Heart left ventricle (tissue), 16 donors: Measurements from ENCODE around the gene KCTD19. TPM values are rescaled to one million over a fixed set of nuclear protein-coding genes. Genes with fewer than 3 reads are reported as not detected.

Experiments
- ATAC-seq, 4 donors: fragments of 200-7000 bp; cut with Tn5 transposase; one replicate each; pipeline ENCODE4 v1.9.1; 2020 to 2022; ENCODE audit warnings: moderate library complexity in 4 of 4, mild to moderate bottlenecking in 3 of 4, moderate number of reproducible peaks in 1 of 4
- DNase-seq, 5 donors: peaks; one replicate each; pipeline ENCODE4 v3.0.0-alpha.2; 2020
- H3K27ac ChIP-seq, 12 donors: fragments of 200-600 bp; sonication (generic) in 4 of 12; one replicate each; pipeline versions ENCODE4 v1.5.0 to v1.8.0; 2016 to 2022; ENCODE audit warnings: mild to moderate bottlenecking in 2 of 12
- H3K27me3 ChIP-seq, 9 donors: fragments of 200-600 bp; sonication (generic) in 2 of 9; one replicate each; pipeline versions ENCODE4 v1.5.1 to v1.8.0; 2016 to 2022; ENCODE audit warnings: mild to moderate bottlenecking in 3 of 9
- H3K36me3 ChIP-seq, 9 donors: fragments of 200-600 bp; sonication (generic) in 2 of 9; one replicate each; pipeline versions ENCODE4 v1.5.0 to v1.8.0; 2018 to 2022; ENCODE audit warnings: mild to moderate bottlenecking in 2 of 9
- H3K4me1 ChIP-seq, 12 donors: fragments of 200-600 bp; sonication (generic) in 4 of 12; one replicate each; pipeline versions ENCODE4 v1.5.0 to v1.8.0; 2016 to 2022; ENCODE audit warnings: mild to moderate bottlenecking in 3 of 12
- H3K4me3 ChIP-seq, 12 donors: fragments of 200-600 bp; sonication (generic) in 4 of 12; one replicate each; pipeline versions ENCODE4 v1.5.0 to v1.8.0; 2017 to 2022; ENCODE audit warnings: mild to moderate bottlenecking in 9 of 12, moderate library complexity in 4 of 12
- H3K9me3 ChIP-seq, 12 donors: fragments of 200-600 bp; sonication (generic) in 4 of 12; one replicate each; pipeline versions ENCODE4 v1.5.0 to v1.8.0; 2016 to 2022; ENCODE audit warnings: mild to moderate bottlenecking in 1 of 12
- CTCF ChIP-seq, 12 donors: fragments of 200-600 bp; sonication (generic) in 4 of 12; IDR thresholded peaks; one replicate each; pipeline versions ENCODE4 v1.5.0 to v1.8.0; 2018 to 2022; ENCODE audit warnings: antibody characterized with exemption in 12 of 12, mild to moderate bottlenecking in 5 of 12
- POLR2A ChIP-seq, 2 donors: fragments of 450-650 bp; IDR thresholded peaks; one replicate each; pipeline ENCODE4 v1.6.1; 2017; ENCODE audit warnings: antibody characterized with exemption in 2 of 2, mild to moderate bottlenecking in 2 of 2, moderate library complexity in 2 of 2
- WGBS, 4 donors: extraction: QIAGEN DNeasy Blood & Tissue Kit in 2 of 4; methylation state at CpG; one replicate each; pipeline versions ENCODE4 v1.1.5 to v1.1.7; 2013 to 2018; 5-methylcytosine and 5-hydroxymethylcytosine counted together
- intact Hi-C, 10 donors: fragments of 100-400 bp; cut with DNase I; formaldehyde crosslinking; loops; one replicate each; pipeline versions ENCODE4 v1.11.1 to v1.14.2; 2022
- polyA plus RNA-seq, 2 donors: library from polyadenylated mRNA; stranded (reverse); fragments of 200-250 nt; gene quantifications; one replicate each; pipeline ENCODE4 v1.2.3, GENCODE V29; 2013
- total RNA-seq, 9 donors: library from RNA; depleted of rRNA in 2 of 9; stranded (reverse); fragments of >200 nt in 2 of 9; fragmentation: NEBNext Ultra II Directional in 3 of 9; extraction: Animal tissue kit (Norgen Biotek cat#: 25700) in 3 of 9; gene quantifications; one replicate each; pipeline versions ENCODE4 v1.1.0 to v1.2.4, GENCODE V29; 2016 to 2023
- donor health status: ischemic (EF 13 %, LVEDD 7.1; RV severe dilation, severe dysfunction).
- donor health status: healthy with polysubstance abuse.
- donor health status: DM: no; HTN: yes; CAD: no.
- donor health status: DM: no; HTN: no; CAD: no.
- donor health status: ischemic (EF 25% LVEDD 6.9; RV normal size, moderate dysfunction).
- donor health status: ischemic (EF 25% LVEDD 5.7; RV mildly dilated, moderate dysfunction).
- donor health status: healthy.
- donor health status: DM: yes; HTN: yes; CAD: no.
- donor health status: ischemic (EF 35%, LVEDD 5.7; RV mildly dilated, moderate dysfunction).
- donor health status: nonischemic (EF 11% LVEDD 7.7; RV severe dilation, severe dysfunction).
- donor health status: DM: yes; HTN: yes; CAD: no.
- donor health status: PGD.
- donor health status: ischemic (EF 29% LVEDD 5.4; RV normal size, mild dysfunction).
- donor health status: nonischemic (EF 23%, LVEDD 6.1; RV moderate dilation, normal function).

Gene KCTD19
- total and polyA plus RNA-seq, 11 donors = 0.19 to 0.29 TPM; not detected in 9

GRCh38 chr16:67298277-67298676 is 28.3 kb downstream of the KCTD19 start:
- 89 to 96% (median 94%) methylated on average over 9 of the region's 9 CpGs for whole genome bisulfite sequencing, 4 donors
- Histone ChIP-seq H3K27me3 (peaks cover 0 to 6% (median 0%) of the 10 kb centered on the region in 9 donors), H3K27ac (no peak overlapping the region), H3K9me3 (no peaks in the 10 kb centered on the region), H3K36me3 (no peaks in the 10 kb centered on the region), H3K4me1 (peaks cover 0 to 9% (median 2%) of the 10 kb centered on the region in 12 donors), H3K4me3 (no peak overlapping the region)
- TF ChIP-seq CTCF (IDR thresholded peaks at IDR 0.05) = no peak
- DNase-seq (no peak), ATAC-seq (no peak)
- intact Hi-C loops = no loop called here

- Histone ChIP-seq H3K36me3 (no peaks in the 10 kb centered on the region), H3K9me3 (no peaks in the 10 kb centered on the region), H3K27ac (no peak overlapping the region), H3K4me1 (peaks cover 0 to 7% (median 0%) of the 10 kb centered on the region in 12 donors), H3K27me3 (peaks cover 0 to 6% (median 0%) of the 10 kb centered on the region in 9 donors), H3K4me3 (no peak overlapping the region)
- no peak for ATAC-seq
- intact Hi-C loops = no loop called here
- DNase-seq = no peak
- TF ChIP-seq POLR2A (IDR thresholded peaks at IDR 0.05) (no peak), CTCF (IDR thresholded peaks at IDR 0.05) (no peak)
- 65 to 75% (median 70%) methylated on average over 3 of the region's 3 CpGs for WGBS, 4 donors
These were observed 30.1 kb downstream of the KCTD19 start for GRCh38 chr16:67296420-67296819.

- ATAC-seq (no peak), DNase-seq (no peak)
- intact Hi-C loops = no loop called here
- Histone ChIP-seq H3K36me3 (no peaks in the 10 kb centered on the region), H3K4me3 (no peak overlapping the region), H3K27ac (no peak overlapping the region), H3K27me3 (peaks cover 0 to 6% (median 0%) of the 10 kb centered on the region in 9 donors), H3K4me1 (no peaks in the 10 kb centered on the region), H3K9me3 (no peaks in the 10 kb centered on the region)
- 56 to 69% (median 62%) methylated on average over 7 of the region's 7 CpGs for WGBS, 4 donors
- no peak for TF ChIP-seq CTCF (IDR thresholded peaks at IDR 0.05)
- TF ChIP-seq POLR2A (IDR thresholded peaks at IDR 0.05) = no peak
These were observed 31.6 kb downstream of the KCTD19 start for GRCh38 chr16:67294938-67295361.

- WGBS, 4 donors = 86 to 91% (median 87%) methylated on average over 4 of the region's 4 CpGs
- intact Hi-C loops = no loop called here
- Histone ChIP-seq H3K4me3 (no peak overlapping the region), H3K27me3 (peaks cover 0 to 6% (median 0%) of the 10 kb centered on the region in 9 donors), H3K27ac (no peak overlapping the region), H3K4me1 (no peaks in the 10 kb centered on the region), H3K9me3 (no peaks in the 10 kb centered on the region), H3K36me3 (no peaks in the 10 kb centered on the region)
- ATAC-seq = no peak
- DNase-seq = no peak
- TF ChIP-seq POLR2A (IDR thresholded peaks at IDR 0.05) (no peak), CTCF (IDR thresholded peaks at IDR 0.05) (no peak)
These were observed 32.3 kb downstream of the KCTD19 start for GRCh38 chr16:67294171-67294757.
